SKM-1 (cell line): ENCODE results near the gene DGKH.

Experiments used
- DNase-seq: peaks from one replicate; lab custom pipeline; 2025; ENCODE audit not compliant: unreplicated experiment; lab: John Stamatoyannopoulos, UW

The DGKH gene

GRCh38 chr13:42274386-42275097 is 226.1 kb downstream of the DGKH start:
- no peak for DNase-seq

GRCh38 chr13:42275098-42275471 is 226.6 kb downstream of the DGKH start:
- no peak for DNase-seq

GRCh38 chr13:42275506-42275905 is 227.1 kb downstream of the DGKH start:
- no peak for DNase-seq

- DNase-seq: no peak
Observed at GRCh38 chr13:42276683-42277082, 228.2 kb downstream of the DGKH start.

GRCh38 chr13:42277618-42278276 is 229.3 kb downstream of the DGKH start:
- DNase-seq: no peak

GRCh38 chr13:42279080-42279479 is 230.6 kb downstream of the DGKH start:
- no peak for DNase-seq

- no peak for DNase-seq
Observed at GRCh38 chr13:42279986-42280385, 231.5 kb downstream of the DGKH start.

GRCh38 chr13:42280537-42280936 is 232.1 kb downstream of the DGKH start:
- no peak for DNase-seq

- no peak for DNase-seq
Observed at GRCh38 chr13:42283574-42283973, 235.1 kb downstream of the DGKH start.

- DNase-seq: no peak
Observed at GRCh38 chr13:42284068-42284467, 235.6 kb downstream of the DGKH start.
